ENCODE results near the gene NUDT8.
"Not testable (repeated sequence)": the region's sequence is repeated elsewhere in the genome, so short reads cannot be mapped to it uniquely, and the experiment has no call there.

The NUDT8 gene

DNA sequence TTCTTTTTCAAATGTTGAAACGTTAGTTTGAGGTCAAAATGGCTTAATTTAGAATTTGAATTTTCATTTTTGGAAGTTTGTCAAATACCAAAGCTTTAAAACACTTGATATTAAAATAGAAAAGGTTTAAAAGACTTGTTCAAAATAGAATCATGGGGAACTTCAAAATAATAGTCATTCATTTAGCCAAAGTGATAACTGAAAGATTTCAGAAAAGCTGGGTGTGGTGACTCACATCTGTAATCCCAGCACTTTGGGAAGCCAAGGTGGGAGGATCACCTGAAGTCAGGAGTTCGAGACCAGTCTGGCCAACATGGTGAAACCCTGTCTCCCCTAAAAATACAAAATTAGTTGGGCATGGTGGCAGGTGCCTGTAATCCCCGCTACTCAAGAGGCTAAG lies 35.3 kb downstream of the NUDT8 start:
- TF ChIP-seq, protein P1, sequence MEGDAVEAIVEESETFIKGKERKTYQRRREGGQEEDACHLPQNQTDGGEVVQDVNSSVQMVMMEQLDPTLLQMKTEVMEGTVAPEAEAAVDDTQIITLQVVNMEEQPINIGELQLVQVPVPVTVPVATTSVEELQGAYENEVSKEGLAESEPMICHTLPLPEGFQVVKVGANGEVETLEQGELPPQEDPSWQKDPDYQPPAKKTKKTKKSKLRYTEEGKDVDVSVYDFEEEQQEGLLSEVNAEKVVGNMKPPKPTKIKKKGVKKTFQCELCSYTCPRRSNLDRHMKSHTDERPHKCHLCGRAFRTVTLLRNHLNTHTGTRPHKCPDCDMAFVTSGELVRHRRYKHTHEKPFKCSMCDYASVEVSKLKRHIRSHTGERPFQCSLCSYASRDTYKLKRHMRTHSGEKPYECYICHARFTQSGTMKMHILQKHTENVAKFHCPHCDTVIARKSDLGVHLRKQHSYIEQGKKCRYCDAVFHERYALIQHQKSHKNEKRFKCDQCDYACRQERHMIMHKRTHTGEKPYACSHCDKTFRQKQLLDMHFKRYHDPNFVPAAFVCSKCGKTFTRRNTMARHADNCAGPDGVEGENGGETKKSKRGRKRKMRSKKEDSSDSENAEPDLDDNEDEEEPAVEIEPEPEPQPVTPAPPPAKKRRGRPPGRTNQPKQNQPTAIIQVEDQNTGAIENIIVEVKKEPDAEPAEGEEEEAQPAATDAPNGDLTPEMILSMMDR (conservative IDR thresholded peaks at IDR 0.05), result no peak
- H3K27ac ChIP-seq, result no peak overlapping the region

DNA sequence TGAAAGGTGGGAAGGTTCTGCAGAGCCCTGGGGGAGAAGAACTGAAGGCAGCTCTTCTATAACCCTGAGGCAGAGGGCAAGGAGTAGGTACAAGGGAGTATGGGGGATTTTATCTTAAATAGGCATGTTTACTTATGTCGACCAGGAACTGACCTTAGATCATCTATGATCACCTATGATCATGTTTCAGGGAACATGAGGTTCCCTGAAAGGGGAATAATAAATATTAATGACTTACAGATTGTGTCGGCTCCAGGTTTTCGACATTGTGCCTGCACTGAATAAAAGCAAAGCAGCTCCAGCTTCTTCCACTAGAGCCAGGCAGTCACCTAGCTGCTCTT lies 36.2 kb downstream of the NUDT8 start:
- no peak overlapping the region for H3K27ac ChIP-seq
- TF ChIP-seq, protein P1 (conservative IDR thresholded peaks at IDR 0.05), result no peak

- no peak overlapping the region for H3K27ac ChIP-seq
- TF ChIP-seq, protein P1 (conservative IDR thresholded peaks at IDR 0.05), result no peak
These were observed 36.7 kb downstream of the NUDT8 start for GRCh38 chr11:67592880-67593564.

- H3K27ac ChIP-seq, result not testable (repeated sequence)
These were observed 40.8 kb downstream of the NUDT8 start for GRCh38 chr11:67588899-67589415.

GRCh38 chr11:67588136-67588503 lies 41.6 kb downstream of the NUDT8 start:
- TF ChIP-seq, protein P1 (conservative IDR thresholded peaks at IDR 0.05), result no peak
- no peak overlapping the region for H3K27ac ChIP-seq

GRCh38 chr11:67586568-67587250 lies 43.0 kb downstream of the NUDT8 start:
- TF ChIP-seq, protein P1 (conservative IDR thresholded peaks at IDR 0.05), result no peak
- H3K27ac ChIP-seq, result peak overlapping the region; percentile 9; the same call in 1 of the 2 replicates

DNA sequence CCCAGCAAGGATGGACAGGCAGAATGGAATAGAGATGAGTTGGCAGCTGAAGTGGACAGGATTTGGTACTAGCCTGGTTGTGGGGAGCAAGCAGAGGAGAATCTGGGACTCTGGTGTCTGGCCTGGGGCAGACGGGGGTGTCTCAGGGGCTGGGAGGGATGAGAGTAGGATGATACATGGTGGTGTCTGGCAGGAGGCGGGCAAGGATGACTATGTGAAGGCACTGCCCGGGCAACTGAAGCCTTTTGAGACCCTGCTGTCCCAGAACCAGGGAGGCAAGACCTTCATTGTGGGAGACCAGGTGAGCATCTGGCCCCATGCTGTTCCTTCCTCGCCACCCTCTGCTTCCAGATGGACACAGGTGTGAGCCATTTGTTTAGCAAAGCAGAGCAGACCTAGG lies 43.8 kb downstream of the NUDT8 start:
- peak overlapping the region; percentile 9; the same call in 1 of the 2 replicates for H3K27ac ChIP-seq
- TF ChIP-seq, protein P1 (conservative IDR thresholded peaks at IDR 0.05), result no peak

Data from VCaP (cell line).